ENCODE measurements around the gene FGF7.
"Not testable (repeated sequence)": the region's sequence is repeated elsewhere in the genome, so short reads cannot be mapped to it uniquely, and the experiment has no call there.

Gene FGF7

DNA sequence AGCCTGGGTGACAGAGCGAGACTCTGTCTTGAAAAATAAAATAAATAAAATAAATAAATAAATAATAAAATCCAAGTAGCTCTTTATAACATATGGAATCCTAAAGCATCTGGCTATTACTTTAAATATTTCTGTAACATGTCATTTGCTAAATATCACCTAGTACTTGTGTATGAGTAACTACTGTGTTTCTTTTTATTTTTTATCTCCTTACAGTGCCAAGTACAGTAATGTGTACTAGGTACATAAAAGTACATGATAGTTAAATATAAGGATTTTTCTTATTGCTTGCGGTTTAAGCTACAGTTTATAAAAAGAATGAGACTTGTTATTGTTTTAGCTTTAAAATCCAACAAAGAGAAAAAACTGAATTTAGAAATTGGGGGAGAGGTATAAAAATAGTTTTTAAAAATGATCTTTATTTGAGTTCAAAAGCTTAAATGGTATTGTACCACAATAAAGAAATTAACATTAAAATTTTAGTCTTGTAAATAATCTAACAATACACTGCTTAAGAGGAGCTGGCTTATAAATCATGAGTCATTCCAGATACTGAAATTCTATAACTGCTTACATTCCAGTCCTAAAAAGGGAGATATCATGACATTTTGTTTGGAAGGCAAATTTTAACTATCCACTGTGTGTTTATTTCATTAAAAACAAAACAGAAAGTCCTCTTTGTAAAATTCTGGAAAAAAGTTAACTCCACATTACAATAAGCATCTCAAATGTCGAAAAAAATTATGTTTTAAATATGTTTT is 73.1 kb downstream of the FGF7 start:
- DNase-seq = no peak

DNA sequence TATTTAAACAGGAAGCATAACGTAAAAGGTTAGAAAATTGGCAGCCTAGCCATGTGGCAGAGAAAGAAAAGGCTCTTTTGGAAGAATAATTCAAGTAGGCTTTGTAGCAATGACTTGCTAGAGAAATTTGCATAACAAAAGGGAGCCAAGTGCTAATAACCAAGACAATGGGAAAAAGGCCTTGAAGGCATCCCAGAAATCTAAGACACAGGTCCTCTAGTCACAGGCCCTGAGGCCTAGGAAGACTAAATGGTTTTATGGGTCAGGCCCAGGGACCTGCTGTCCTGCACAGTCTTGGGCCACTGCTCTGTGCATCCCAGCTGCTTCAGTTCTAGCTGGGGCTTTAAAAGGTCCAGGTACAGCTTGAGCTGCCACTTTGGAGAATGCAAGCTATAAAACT is 78.5 kb downstream of the FGF7 start:
- no peak for DNase-seq

DNA sequence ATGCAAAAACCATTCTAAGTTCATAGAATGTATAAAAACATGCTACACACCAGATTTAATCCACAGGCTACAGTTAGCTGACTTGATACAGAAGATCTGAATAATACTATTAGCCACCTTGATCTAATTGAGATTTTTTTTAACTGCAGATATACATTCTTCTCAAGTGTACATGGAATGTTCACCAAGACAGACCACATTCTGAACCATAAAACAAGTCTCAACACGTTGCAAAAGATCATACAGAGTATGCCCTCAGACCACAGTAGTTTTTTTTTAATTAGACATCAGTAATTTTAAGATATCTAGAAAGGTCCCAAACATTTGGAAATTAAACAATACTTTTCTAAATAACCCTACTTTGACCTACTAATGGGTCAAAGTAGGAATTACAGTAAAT is 83.3 kb downstream of the FGF7 start:
- no peak for DNase-seq

DNA sequence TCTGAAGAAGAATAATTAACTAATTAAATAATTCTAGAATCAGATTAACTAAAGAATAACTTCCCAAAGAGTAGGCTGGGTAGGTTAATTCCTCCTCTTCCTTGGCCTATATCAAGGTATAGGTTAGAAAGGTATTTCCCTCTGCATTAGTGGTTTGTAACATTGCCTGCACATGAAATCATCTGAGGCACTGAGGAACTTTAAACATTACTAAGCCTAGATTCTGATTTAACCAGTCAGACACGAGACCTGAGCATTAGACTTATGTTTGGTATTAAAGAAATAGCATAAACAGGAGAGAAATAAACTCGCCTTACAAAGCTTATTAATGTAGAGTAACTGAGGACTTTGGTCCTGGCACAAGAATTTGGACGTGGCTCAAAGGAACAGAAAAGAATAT is 84.2 kb downstream of the FGF7 start:
- no peak for DNase-seq

DNA sequence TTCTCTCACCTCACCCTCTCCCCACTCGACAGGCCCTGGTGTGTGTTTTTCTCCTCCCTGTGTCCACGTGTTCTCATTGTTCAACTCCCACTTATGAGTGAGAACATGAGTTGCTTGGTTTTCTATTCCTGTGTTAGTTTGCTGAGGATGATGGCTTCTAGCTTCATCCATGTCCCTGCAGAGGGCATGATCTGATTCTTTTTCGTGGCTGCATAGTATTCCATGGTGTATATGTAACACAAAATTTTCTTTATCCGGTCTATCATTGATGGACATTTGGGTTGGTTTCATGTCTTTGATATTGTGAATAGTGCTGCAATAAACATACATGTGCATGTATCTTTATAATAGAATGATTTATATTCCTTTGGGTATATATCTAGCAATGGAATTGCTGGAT is 89.7 kb downstream of the FGF7 start:
- DNase-seq = not testable (repeated sequence)

DNA sequence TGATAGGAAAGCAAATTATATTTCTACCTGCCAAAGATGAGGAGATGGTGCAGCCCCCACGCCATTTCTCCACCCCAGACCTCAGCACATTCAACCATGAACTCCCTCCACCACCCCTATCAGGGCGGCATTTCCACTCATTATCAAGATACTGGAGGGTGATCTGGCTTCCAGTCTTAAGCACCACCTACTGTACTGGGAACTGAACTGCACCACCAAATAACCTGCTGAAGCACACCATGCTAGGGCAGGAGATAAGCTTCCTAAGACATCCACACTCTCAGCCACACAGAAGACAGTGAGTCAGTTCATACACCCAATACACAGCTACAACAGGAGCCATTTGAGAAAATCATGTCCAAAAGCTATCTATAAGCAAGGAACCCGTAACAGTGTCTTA is 98.8 kb downstream of the FGF7 start:
- DNase-seq = no peak

DNA sequence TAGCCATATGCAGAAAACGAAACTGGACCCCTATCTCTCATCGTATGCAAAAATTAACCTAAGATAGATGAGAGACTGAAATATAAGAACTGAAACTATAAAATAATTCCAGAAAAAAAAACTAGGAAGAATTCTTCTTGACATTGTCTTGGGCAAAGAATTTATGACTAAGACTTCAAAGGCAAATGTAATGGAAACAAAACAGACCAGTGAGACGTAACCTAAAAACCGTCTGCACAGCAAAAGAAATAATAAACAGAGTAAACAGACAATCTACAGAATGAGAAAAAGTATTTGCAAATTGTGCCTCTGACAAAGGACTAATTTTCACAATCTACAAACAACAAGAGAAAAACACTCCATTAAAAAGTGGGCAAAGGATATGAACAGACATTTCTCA is 105.2 kb downstream of the FGF7 start:
- DNase-seq = no peak

DNA sequence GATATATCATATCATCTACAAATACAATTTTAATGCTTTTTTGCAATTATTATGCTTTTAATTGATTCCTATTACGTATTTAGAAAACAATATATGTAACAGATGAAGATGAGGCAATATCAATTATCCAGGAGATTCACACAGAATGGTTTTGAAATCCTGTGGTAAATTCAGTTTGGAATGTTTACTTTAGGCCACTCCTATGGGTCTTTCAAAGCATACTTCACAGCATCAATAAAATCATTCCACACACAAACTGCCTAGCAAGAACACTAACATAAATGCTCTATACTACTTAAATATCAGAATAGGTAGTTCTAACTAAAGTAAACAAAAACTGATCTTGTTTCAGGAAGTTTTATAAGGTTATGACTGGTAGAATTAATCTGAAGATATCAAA is 107.0 kb downstream of the FGF7 start:
- DNase-seq = no peak
